Colonic mucosa (tissue), 4 donors: Measurements from ENCODE around the gene COL16A1. TPM values are rescaled to one million over a fixed set of nuclear protein-coding genes. Genes with fewer than 3 reads are reported as not detected.

Source experiments
- DNase-seq: peaks from one replicate; pipeline ENCODE4 v3.0.0-alpha.2; 2020
- H3K27ac ChIP-seq: fragments of 200-600 bp; one replicate; pipeline ENCODE4 v1.8.0; 2021
- H3K27me3 ChIP-seq: fragments of 200-600 bp; one replicate; pipeline ENCODE4 v1.8.0; 2021
- H3K36me3 ChIP-seq: fragments of 200-600 bp; one replicate; pipeline ENCODE4 v1.8.0; 2021
- H3K4me1 ChIP-seq: fragments of 200-600 bp; one replicate; pipeline ENCODE4 v1.8.0; 2021; ENCODE audit warnings: mild to moderate bottlenecking
- H3K4me3 ChIP-seq: fragments of 200-600 bp; one replicate; pipeline ENCODE4 v1.8.0; 2021
- H3K9ac ChIP-seq, 2 donors: one replicate each; pipeline ENCODE4 v1.7.0; 2013; ENCODE audit warnings: control low read depth in 2 of 2, low read depth in 2 of 2, low read length in 2 of 2
- H3K9me3 ChIP-seq: fragments of 200-600 bp; one replicate; pipeline ENCODE4 v1.8.0; 2021
- CTCF ChIP-seq: fragments of 200-600 bp; IDR thresholded peaks from one replicate; pipeline ENCODE4 v1.8.0; 2022; ENCODE audit warnings: antibody characterized with exemption, mild to moderate bottlenecking
- intact Hi-C: fragments of 100-400 bp; cut with DNase I; formaldehyde crosslinking; loops from one replicate; pipeline ENCODE4 v1.14.1; 2022
- total RNA-seq, 2 donors: library from RNA; stranded (reverse); fragmentation: NEBNext Ultra II Directional in 1 of 2; extraction: Animal tissue kit (Norgen Biotek cat#: 25700) in 1 of 2; gene quantifications; one replicate each; pipeline ENCODE4 v1.2.1, GENCODE V29; 2021
- donor health status: healthy.
- donor health status: DM: no; HTN: no; CAD: no.
- donor health status: DM: no; HTN: no; CAD: no.

Gene COL16A1
- total RNA-seq, 2 donors from 2014 or later, result 9.0 to 15.4 TPM

- intact Hi-C loops, result no loop called here
- no peak for TF ChIP-seq CTCF
- Histone ChIP-seq H3K27me3 (no peaks in the 10 kb centered on the region), H3K9me3 (no peaks in the 10 kb centered on the region), H3K4me1 (peaks cover 4% of the 10 kb centered on the region), H3K9ac (no peak overlapping the region), H3K27ac (peak overlapping the region; percentile 14), H3K36me3 (peaks cover 8% of the 10 kb centered on the region), H3K4me3 (no peak overlapping the region)
- peak; percentile 73 for DNase-seq
Measured at GRCh38 chr1:31632649-31633048, 71.2 kb downstream of the COL16A1 start.

GRCh38 chr1:31628931-31629556 is 74.8 kb downstream of the COL16A1 start:
- no peak for DNase-seq
- Histone ChIP-seq H3K4me1 (no peaks in the 10 kb centered on the region), H3K27me3 (no peaks in the 10 kb centered on the region), H3K36me3 (peaks cover 8% of the 10 kb centered on the region), H3K4me3 (no peak overlapping the region), H3K27ac (no peak overlapping the region), H3K9ac (no peak overlapping the region), H3K9me3 (no peaks in the 10 kb centered on the region)
- TF ChIP-seq CTCF, result no peak
- intact Hi-C loops, result no loop called here

- no peak for DNase-seq
- intact Hi-C loops, result no loop called here
- no peaks in the 10 kb centered on the region for H3K4me1 ChIP-seq
- H3K27ac ChIP-seq, result no peak overlapping the region
- H3K9me3 ChIP-seq, result no peaks in the 10 kb centered on the region
- no peak for TF ChIP-seq CTCF
- H3K27me3 ChIP-seq, result no peaks in the 10 kb centered on the region
- H3K9ac ChIP-seq, result no peak overlapping the region
- peaks cover 8% of the 10 kb centered on the region for H3K36me3 ChIP-seq
- no peak overlapping the region for H3K4me3 ChIP-seq
Measured at GRCh38 chr1:31627930-31628559, 75.8 kb downstream of the COL16A1 start.

GRCh38 chr1:31627301-31627929 is 76.4 kb downstream of the COL16A1 start:
- Histone ChIP-seq H3K27ac (no peak overlapping the region), H3K9ac (no peak overlapping the region), H3K27me3 (no peaks in the 10 kb centered on the region), H3K36me3 (peaks cover 5% of the 10 kb centered on the region), H3K4me1 (no peaks in the 10 kb centered on the region), H3K4me3 (no peak overlapping the region), H3K9me3 (no peaks in the 10 kb centered on the region)
- intact Hi-C loops, result no loop called here
- TF ChIP-seq CTCF, result no peak
- DNase-seq, result peak; percentile 33

- Histone ChIP-seq H3K9ac (peak overlapping the region in 1 of 2 donors; percentile 35), H3K27ac (no peak overlapping the region), H3K4me1 (no peaks in the 10 kb centered on the region), H3K9me3 (no peaks in the 10 kb centered on the region), H3K36me3 (peaks cover 4% of the 10 kb centered on the region), H3K27me3 (no peaks in the 10 kb centered on the region), H3K4me3 (no peak overlapping the region)
- intact Hi-C loops, result no loop called here
- DNase-seq, result no peak
- no peak for TF ChIP-seq CTCF
Measured at GRCh38 chr1:31626223-31627207, 77.3 kb downstream of the COL16A1 start.
